HG03280 (cell line): ENCODE results near the gene AJAP1.

Source experiments
- ATAC-seq: cut with Tn5 transposase; IDR thresholded peaks from one replicate; pipeline ENCODE4 v1.9.1; 2021; ENCODE audit warnings: mild to moderate bottlenecking, moderate library complexity; ENCODE audit not compliant: unreplicated experiment

AJAP1 gene

DNA sequence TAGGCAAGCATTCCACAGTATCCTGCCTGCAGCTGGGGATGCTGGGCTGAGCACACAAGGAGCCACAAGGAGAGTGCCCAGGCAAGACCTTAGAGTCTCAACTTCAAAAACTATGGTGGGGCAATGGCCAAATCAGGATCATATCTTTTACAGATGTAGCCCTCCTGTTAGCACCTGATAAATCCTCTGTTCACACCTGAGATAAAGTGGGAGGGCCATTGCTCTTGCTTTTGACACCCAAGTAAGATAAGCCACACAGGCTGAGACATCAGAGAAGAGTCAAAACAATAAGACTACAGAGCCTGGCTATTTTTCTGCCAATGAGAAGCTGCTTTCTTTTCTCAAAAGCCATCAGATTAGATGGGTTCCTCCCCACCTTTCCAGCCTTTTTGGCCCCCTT, 148.9 kb downstream of the AJAP1 start:
- ATAC-seq, result no peak

DNA sequence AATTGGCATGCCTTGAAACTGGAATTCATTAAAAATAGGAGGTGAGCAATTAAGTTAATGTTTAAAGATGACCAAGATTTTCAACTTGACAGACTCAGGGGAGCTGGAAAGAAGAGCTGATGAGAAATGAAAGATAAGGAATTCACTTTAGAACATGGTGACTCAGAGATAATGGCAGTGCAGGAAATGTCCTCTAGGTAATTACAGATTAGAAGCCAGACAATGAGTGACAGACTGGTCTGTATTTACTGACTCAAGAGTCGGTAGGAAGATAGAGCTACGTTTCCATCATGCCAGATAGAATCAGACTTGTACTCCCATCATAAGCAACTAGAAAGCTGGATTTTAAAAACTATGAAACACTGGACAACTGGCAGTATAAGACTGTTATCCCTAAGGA, 151.6 kb downstream of the AJAP1 start:
- ATAC-seq, result no peak

DNA sequence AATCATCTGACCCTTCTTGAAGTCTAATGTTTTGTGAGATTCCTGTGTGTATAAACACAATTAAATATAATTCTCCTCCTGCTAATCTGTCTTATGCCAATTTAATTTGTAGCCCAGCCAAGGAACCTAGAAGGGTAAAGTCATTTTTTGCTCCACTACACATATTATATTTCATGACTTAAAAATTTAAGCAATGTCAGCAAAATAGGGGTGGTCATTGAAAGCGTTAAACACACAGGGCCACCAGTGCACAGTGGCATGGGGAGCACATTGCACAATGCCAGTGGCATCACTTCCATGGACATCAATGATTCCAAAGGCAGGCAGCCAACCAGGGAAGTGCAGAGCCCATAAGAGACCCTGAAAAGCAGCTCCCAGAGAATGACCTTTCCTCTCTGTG, 166.1 kb downstream of the AJAP1 start:
- ATAC-seq, result no peak

DNA sequence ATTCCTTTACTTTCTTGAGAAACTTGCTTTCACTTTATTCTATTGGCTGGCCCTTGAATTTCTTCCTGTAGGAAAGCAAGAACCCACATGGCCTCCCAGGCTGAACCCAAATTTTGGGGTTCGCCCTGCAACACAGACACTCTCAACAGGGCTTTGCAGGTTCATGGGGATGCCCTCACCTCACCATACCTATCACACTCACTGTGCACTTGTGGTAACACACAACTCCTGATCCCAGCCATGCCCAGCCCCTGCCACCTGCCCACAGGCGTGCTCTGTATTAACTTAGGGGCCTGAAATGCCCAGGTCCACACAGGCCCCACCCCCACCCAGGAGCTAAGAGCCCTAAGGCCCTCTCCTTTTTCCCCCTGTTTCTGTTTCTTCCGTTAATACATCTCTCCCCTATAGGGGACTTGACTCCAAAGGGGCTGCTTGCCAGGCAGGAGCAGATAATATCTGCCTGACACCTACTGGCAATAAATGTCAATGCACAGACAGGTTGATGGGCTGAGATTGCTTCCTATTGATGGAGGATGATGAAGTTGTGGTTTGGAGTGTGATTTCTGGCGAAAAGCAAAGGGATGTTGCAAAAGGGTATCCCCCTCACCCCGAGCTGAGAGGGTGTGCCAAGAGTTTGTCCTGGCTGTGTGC, 171.5 kb downstream of the AJAP1 start:
- ATAC-seq, result no peak

DNA sequence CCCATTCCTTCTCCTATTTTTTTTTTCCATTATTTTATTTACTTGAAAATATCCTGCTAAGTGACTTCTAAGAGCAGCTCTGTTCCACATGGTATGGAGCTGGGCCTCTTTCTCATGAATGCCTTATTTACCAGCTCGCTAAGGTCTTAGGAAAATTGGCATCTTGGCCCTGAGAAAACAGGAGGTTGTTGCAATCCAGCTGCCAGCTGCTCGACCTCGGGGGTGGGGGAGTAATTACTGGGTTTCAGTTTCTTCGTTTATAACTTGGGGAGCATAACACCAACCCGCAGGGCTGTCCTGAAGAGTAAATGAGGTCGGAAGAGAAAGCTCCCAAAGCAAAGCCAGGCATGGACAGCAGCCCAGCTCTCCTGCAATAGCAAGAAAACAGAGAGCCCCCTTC, 176.3 kb downstream of the AJAP1 start:
- ATAC-seq, result no peak

DNA sequence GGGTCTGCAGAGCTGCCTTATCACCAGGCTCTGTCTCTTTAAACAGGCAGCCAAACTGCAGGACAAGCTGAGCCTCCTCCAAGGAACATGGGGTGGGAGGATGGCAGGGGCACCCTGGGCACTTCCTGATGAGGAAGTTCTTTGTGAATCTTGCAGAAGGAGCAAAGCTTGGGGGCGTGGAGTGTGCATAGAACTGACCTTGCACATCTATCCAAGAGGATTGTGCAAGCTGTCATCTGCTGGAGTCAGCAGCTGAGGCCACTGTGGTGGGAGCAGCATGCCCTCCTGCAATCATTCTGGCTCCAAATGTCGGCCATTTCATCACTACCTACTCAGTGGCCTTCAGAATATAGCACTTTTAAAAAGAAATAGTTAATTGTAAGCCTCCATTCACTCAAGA, 182.2 kb downstream of the AJAP1 start:
- ATAC-seq, result no peak

DNA sequence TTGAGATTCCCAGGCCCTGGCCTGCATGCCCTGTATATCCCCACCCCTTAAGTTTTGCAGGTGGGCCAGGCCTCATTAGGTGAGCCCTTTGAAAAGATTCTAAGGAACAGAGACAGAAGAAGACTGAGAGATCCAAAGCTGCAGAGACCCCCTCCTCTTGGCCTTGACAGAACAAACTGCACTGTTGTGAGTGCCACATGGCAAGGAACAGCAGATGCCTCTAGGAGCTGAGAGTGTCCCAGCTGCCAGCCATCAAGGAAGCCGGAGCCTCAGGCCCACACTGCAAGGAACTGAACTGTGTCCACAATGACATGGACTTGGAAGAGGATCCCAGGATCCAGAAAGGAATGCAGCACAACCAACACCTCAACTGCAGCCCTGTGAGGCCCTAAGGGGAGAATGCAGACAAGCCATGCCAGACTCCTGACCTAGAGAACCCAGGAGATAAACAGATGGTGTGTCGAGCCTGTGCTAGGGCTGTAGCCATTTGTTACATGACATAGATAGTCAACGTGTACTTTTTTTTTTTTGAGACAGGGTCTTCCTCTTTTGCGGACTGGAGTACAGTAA, 182.7 kb downstream of the AJAP1 start:
- ATAC-seq, result no peak

DNA sequence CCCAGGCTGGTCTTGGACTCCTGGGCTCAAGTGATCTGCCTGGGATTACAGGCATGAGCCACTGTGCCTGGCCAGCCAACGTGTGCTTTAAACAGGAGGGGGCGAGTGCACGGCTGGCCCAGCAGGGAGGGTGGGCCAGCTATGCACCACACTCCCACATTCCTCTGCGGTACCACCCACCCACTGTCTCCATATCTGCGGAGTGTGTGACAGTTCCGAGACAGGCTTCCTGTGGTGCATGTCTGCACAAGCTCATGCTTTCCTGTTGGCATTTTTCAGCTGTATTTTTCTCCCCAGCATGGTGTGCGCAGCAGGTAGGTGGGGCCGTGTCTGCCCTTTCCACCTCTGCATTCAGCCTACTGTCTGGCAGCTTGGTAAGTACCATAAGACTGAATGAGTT, 183.3 kb downstream of the AJAP1 start:
- no peak for ATAC-seq

DNA sequence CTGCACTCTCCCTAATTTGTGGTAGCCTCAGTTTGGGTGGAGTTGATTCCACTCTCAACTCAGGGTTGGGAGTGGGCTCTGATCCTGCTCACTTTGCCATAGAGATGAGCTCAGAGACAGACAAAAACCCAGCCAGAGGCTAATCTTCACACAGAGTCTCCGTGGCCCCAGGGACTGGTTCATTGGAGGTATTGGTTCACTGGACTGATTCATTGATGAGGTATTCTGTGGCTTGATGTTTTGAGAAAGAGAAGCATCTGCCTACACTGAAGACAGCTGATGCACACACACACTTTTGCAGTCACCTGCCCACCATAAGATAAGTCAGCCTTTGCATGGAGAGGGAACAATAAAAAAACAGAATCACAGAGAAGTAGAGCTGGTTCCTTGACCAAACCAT, 183.8 kb downstream of the AJAP1 start:
- ATAC-seq, result no peak
